HG03432 (cell line): Measurements from ENCODE around the gene RORB.

ENCODE experiments used
- ATAC-seq: cut with Tn5 transposase; IDR thresholded peaks from one replicate; pipeline ENCODE4 v1.9.1; 2021; ENCODE audit warnings: mild to moderate bottlenecking, moderate library complexity; ENCODE audit not compliant: unreplicated experiment

The RORB gene

DNA sequence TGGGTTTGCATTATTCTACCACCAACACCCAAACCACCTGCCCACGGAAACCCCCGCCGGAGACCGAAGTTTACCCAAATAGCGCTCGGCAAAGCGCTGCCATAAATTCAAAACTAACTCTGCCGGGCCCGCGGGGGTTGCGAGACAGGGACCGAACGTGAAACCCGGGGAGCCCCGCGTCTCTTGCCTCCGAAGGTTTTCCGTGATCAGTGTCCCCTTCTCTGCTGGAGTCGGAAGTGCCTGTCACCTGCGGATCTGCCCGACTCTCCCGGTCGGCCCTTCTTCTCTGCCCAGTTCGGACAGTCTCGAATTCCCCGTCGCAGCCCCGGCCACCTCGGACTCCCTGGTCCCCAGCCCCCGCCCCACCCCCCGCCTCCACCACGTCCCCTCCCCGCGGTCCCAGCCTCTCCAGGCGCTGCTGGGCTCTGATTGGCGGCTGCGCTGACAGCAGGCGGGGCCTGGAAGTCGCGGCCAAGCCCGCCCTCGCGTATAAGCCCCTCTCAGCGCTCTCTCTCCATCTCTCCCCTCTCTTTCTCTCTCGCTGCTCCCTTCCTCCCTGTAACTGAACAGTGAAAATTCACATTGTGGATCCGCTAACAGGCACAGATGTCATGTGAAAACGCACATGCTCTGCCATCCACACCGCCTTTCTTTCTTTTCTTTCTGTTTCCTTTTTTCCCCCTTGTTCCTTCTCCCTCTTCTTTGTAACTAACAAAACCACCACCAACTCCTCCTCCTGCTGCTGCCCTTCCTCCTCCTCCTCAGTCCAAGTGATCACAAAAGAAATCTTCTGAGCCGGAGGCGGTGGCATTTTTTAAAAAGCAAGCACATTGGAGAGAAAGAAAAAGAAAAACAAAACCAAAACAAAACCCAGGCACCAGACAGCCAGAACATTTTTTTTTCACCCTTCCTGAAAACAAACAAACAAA is at the start of gene RORB:
RORB (plus strand) TSS at position 517 of the 929 bp plus-strand sequence. CDS start 642 bp downstream, outside the sequence.
- peak; percentile 96 for ATAC-seq

- no peak for ATAC-seq
Measured at GRCh38 chr9:74447451-74448193, 49.5 kb upstream of the RORB start.

- ATAC-seq: no peak
Measured at GRCh38 chr9:74449060-74449459, 48.1 kb upstream of the RORB start.

DNA sequence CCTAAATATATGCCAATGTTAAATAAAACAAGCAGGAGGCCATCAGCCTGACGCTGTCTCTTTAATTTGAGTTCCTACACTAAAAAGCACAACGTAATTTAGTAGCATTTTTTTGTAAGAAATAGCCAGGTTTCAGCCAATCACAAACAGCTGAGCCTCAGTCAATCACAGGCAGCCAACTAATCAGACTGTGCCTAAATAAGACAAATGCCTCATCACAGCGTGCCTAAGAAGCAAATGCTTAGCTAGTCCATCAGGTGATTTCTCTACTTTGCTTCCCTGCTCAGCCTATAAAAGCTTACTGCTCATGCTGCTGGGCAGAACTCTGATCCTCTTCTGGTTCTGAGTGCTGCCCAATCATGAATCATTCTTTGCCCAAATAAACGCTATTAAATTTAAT is 38.3 kb upstream of the RORB start:
- no peak for ATAC-seq

- no peak for ATAC-seq
Measured at GRCh38 chr9:74463825-74464224, 33.3 kb upstream of the RORB start.

- ATAC-seq: no peak
Measured at GRCh38 chr9:74478606-74479005, 18.5 kb upstream of the RORB start.

GRCh38 chr9:74479711-74480110 is 17.4 kb upstream of the RORB start:
- ATAC-seq: no peak

GRCh38 chr9:74487395-74487794 is 9.7 kb upstream of the RORB start:
- ATAC-seq: no peak

DNA sequence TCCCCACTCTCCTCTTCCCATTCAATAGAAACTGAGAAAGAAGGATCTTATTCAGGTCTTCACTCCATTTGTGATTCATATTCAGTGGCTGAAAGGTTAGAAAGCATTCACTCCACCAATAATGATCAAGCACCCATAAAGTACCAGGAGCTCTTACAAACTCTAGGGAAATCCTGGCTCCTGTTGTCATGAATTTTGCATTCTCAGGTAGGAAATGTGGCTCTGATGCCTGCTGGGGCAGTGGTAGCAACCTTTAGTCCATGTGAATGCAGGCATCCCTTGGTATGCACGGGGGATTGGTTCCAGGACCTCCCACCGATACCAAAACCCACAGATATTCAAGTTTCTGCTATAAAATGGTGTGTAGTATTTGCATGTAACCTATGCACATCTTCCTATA is 3.6 kb upstream of the RORB start:
- no peak for ATAC-seq

DNA sequence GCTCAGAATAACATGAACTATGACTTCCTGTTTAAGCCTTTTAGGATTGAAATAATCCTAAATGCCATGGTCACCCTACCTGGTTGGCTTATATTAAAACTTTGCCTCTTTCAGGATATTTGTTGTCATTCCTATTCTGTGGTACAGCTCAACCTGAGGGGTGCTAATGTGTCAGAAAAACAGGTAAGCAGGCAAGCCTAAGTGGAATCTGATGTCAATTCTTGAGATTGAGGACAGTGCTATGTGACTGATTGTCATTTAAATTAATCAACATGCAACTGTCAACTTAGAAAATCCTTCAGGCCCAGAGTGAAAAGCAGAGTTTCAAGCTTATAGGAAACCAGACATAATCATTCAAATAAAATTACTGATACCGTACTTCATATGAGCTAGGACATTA is 2.6 kb upstream of the RORB start:
- no peak for ATAC-seq

DNA sequence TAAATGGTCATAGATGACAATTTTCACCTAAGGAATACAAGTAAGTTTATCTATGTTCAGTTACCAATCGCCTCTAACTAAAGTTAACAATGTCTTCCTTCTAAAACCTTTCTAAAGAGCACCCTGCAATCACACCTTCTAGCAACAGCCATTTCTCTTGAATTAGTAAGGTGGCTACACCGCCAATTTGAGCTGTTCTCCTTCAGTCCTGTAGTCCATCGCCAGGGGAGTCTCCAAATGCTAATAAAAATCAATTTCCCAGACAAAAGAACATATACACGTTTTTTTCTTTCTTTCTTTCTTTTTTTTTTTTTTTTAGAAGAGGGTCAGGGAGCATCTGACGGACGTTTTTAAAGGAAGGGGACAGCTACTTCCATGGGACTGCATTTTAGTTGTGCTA is 729 bp upstream of the RORB start:
- ATAC-seq: no peak

DNA sequence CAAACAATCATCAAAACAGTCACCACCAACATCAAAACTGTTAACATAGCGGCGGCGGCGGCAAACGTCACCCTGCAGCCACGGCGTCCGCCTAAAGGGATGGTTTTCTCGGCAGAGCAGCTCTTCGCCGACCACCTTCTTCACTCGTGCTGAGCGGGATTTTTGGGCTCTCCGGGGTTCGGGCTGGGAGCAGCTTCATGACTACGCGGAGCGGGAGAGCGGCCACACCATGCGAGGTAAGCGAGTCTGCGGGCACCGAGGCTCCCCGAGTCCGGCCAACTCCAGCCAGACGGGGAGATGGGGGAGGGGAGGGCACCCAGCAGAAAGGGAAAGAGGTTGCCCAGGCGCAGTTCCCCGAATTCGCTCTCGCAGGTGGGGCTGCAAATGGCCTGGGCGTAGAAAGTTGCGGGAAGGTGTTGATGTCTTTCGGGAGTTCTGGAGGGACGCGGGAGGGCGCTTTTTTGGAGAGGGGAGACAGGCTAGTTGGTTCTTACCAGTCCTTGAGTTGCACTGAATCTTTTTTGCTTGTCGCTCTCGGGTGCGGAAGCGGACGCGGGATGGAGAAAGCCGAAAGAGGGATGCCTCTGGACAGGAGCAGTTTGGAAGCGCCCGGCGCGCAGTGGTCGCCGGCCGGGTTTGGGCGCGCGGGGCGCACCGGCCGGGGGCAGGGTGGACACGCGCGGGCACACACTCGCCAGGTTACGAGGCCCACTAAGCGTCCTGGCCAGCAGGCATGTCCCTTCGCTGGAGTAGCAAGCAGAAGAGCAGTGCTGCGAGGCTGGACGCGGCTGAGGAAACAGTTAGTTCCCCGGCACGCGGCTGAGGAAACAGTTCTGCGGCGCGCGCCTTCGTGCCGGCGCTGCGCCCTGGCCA is 849 bp downstream of the RORB start:
- ATAC-seq: no peak

- ATAC-seq: no peak
Measured at GRCh38 chr9:74498621-74499095, 1.5 kb downstream of the RORB start.

- ATAC-seq: no peak
Measured at GRCh38 chr9:74499111-74499601, 2.0 kb downstream of the RORB start.

- ATAC-seq: no peak
Measured at GRCh38 chr9:74499770-74500583, 2.8 kb downstream of the RORB start.

- ATAC-seq: no peak
Measured at GRCh38 chr9:74500584-74500924, 3.4 kb downstream of the RORB start.

- ATAC-seq: no peak
Measured at GRCh38 chr9:74501570-74501969, 4.4 kb downstream of the RORB start.

DNA sequence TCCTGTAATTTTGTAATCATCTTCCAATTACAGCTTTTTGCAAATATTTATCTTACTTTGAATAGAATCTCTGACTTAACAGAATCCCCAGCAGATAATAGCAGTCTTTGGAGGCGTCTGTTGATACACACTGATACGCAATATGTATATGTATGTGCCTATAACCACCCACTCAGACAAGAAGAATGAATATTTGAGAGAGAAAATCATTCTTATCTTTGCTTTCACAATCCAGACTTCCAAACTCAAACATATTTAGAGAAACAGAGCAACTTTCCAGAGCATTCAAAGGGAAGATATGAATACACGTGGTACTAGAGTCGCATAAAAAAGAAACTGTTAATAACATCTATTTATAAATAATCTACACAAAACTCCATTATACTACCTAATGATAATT is 6.1 kb downstream of the RORB start:
- no peak for ATAC-seq

DNA sequence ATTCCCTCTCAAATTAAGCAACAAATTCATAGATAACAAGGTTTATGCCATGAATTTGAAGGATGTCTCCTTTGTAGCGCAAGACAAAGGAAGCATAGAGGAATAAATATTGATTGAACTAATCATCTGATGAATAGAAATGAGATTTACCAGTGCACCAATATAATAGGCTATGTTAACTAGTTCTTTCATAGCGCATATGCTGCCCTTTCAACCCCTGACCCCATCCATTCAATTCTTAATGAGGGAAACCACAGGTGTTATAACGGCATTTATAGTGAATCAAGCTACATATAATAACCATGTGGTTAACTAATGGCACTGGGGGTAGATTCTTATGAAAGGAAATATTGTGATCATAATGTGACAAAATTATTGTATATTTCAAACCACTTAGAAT is 6.5 kb downstream of the RORB start:
- ATAC-seq: no peak

DNA sequence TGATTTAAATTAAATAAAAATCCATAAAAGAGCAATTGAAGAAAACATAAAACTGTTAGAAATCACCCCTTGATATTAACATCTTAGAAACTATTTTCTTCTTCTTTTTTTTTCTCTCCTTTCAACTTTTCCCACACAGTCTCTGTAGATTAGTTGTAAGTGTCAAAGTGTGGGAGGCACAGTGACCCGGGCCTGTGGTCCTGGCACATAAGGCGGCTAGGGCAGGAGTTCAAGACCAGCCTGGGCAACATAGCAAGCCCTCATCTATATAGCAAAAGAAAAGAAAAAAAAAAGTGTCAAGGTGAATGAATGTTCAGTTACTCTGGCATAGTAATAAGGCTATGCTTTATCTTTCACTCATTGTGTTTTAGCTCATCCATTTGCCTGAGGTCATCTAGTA is 14.2 kb downstream of the RORB start:
- ATAC-seq: no peak
